Activated gamma-delta T cell (primary cell): ENCODE measurements around the gene STBD1.
"Not testable (repeated sequence)": the region's sequence is repeated elsewhere in the genome, so short reads cannot be mapped to it uniquely, and the experiment has no call there.

ENCODE experiments used
- DNase-seq: peaks from one replicate; lab custom pipeline; 2025; lab: John Stamatoyannopoulos, UW
- total RNA-seq, 2 donors: gene quantifications; one replicate each; lab custom pipeline; 2026; lab: John Stamatoyannopoulos, UW

The STBD1 gene
- 0.10 to 0.17 reads per million in 2 donors for total RNA-seq

- peak; percentile 20 for DNase-seq
Measured at GRCh38 chr4:76305971-76306881, at the start of gene STBD1. TSS of gene STBD1 (plus strand) at chr4:76306733. CDS start at chr4:76306770, 37 bp downstream.

GRCh38 chr4:76256968-76257367 is 49.6 kb upstream of the STBD1 start:
- DNase-seq, result no peak

GRCh38 chr4:76257824-76258223 is 48.7 kb upstream of the STBD1 start:
- no peak for DNase-seq

- no peak for DNase-seq
Measured at GRCh38 chr4:76260571-76260970, 46.0 kb upstream of the STBD1 start.

- DNase-seq, result no peak
Measured at GRCh38 chr4:76265631-76266218, 40.8 kb upstream of the STBD1 start.

- no peak for DNase-seq
Measured at GRCh38 chr4:76266627-76267026, 39.9 kb upstream of the STBD1 start.

- DNase-seq, result no peak
Measured at GRCh38 chr4:76267811-76268210, 38.7 kb upstream of the STBD1 start.

GRCh38 chr4:76270244-76271175 is 36.0 kb upstream of the STBD1 start:
- DNase-seq, result no peak

GRCh38 chr4:76271248-76271647 is 35.3 kb upstream of the STBD1 start:
- DNase-seq, result no peak

GRCh38 chr4:76272073-76272472 is 34.5 kb upstream of the STBD1 start:
- DNase-seq, result no peak

GRCh38 chr4:76272582-76272981 is 34.0 kb upstream of the STBD1 start:
- DNase-seq, result no peak

- no peak for DNase-seq
Measured at GRCh38 chr4:76272999-76273398, 33.5 kb upstream of the STBD1 start.

- DNase-seq, result no peak
Measured at GRCh38 chr4:76275486-76276124, 30.9 kb upstream of the STBD1 start.

- no peak for DNase-seq
Measured at GRCh38 chr4:76276813-76277212, 29.7 kb upstream of the STBD1 start.

GRCh38 chr4:76277667-76278066 is 28.9 kb upstream of the STBD1 start:
- DNase-seq, result no peak

- no peak for DNase-seq
Measured at GRCh38 chr4:76278583-76278982, 27.9 kb upstream of the STBD1 start.

- DNase-seq, result no peak
Measured at GRCh38 chr4:76279462-76279861, 27.1 kb upstream of the STBD1 start.

GRCh38 chr4:76280488-76281441 is 25.8 kb upstream of the STBD1 start:
- DNase-seq, result no peak

- DNase-seq, result not testable (repeated sequence)
Measured at GRCh38 chr4:76281594-76281993, 24.9 kb upstream of the STBD1 start.

- DNase-seq, result no peak
Measured at GRCh38 chr4:76282941-76283689, 23.4 kb upstream of the STBD1 start.
